Ammon's horn (tissue), 1 donor: ENCODE results near the gene VTA1.
"Not testable (repeated sequence)": the region's sequence is repeated elsewhere in the genome, so short reads cannot be mapped to it uniquely, and the experiment has no call there.

Source experiments
- DNase-seq: peaks from one replicate; pipeline ENCODE4 v3.0.0-alpha.2; 2016; ENCODE audit warnings: low spot score

VTA1 gene

GRCh38 chr6:142171351-142171750, 24.3 kb downstream of the VTA1 start:
- DNase-seq, result no peak

- no peak for DNase-seq
Measured at GRCh38 chr6:142172758-142173157, 25.7 kb downstream of the VTA1 start.

- DNase-seq, result no peak
Measured at GRCh38 chr6:142173980-142174379, 26.9 kb downstream of the VTA1 start.

- DNase-seq, result no peak
Measured at GRCh38 chr6:142174703-142175102, 27.6 kb downstream of the VTA1 start.

- DNase-seq, result no peak
Measured at GRCh38 chr6:142178129-142178528, 31.1 kb downstream of the VTA1 start.

- no peak for DNase-seq
Measured at GRCh38 chr6:142182004-142182403, 34.9 kb downstream of the VTA1 start.

- DNase-seq, result no peak
Measured at GRCh38 chr6:142183351-142183750, 36.3 kb downstream of the VTA1 start.

GRCh38 chr6:142184307-142184706, 37.2 kb downstream of the VTA1 start:
- DNase-seq, result no peak

- DNase-seq, result no peak
Measured at GRCh38 chr6:142185641-142186040, 38.6 kb downstream of the VTA1 start.

- no peak for DNase-seq
Measured at GRCh38 chr6:142187209-142187608, 40.1 kb downstream of the VTA1 start.

- DNase-seq, result not testable (repeated sequence)
Measured at GRCh38 chr6:142188341-142188740, 41.3 kb downstream of the VTA1 start.

GRCh38 chr6:142189057-142189456, 42.0 kb downstream of the VTA1 start:
- DNase-seq, result no peak

GRCh38 chr6:142192343-142192742, 45.3 kb downstream of the VTA1 start:
- DNase-seq, result no peak

GRCh38 chr6:142193621-142194020, 46.6 kb downstream of the VTA1 start:
- DNase-seq, result no peak

- DNase-seq, result no peak
Measured at GRCh38 chr6:142195862-142196541, 48.9 kb downstream of the VTA1 start.

GRCh38 chr6:142200846-142201628, 54.0 kb downstream of the VTA1 start:
- DNase-seq, result no peak

GRCh38 chr6:142207265-142207877, 60.3 kb downstream of the VTA1 start:
- peak; percentile 34 for DNase-seq

GRCh38 chr6:142210606-142211005, 63.5 kb downstream of the VTA1 start:
- no peak for DNase-seq

GRCh38 chr6:142213402-142213801, 66.3 kb downstream of the VTA1 start:
- no peak for DNase-seq

- peak; percentile 33 for DNase-seq
Measured at GRCh38 chr6:142218446-142218845, 71.4 kb downstream of the VTA1 start.

GRCh38 chr6:142222022-142222421, 75.0 kb downstream of the VTA1 start:
- no peak for DNase-seq

GRCh38 chr6:142223938-142224337, 76.9 kb downstream of the VTA1 start:
- no peak for DNase-seq

GRCh38 chr6:142225115-142225514, 78.1 kb downstream of the VTA1 start:
- peak; percentile 4 for DNase-seq
